ENCODE data around the gene PSENEN.

DNA sequence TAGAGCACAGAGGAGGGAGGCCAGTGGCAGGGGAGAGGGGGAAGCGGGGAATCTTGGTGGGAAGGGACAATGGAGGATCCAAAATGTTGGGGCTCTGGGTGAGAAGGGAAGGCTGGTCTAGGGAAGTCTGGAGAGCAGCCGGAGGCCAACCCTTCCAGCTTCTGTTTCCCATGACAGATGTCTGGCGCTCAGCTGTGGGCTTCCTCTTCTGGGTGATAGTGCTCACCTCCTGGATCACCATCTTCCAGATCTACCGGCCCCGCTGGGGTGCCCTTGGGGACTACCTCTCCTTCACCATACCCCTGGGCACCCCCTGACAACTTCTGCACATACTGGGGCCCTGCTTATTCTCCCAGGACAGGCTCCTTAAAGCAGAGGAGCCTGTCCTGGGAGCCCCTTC, 1.1 kb downstream of the PSENEN start:
- no peak for TF ChIP-seq EZH2 (IDR thresholded peaks at IDR 0.05)
- no peak for TF ChIP-seq POLR2AphosphoS5 (IDR thresholded peaks at IDR 0.05; ENCODE audit: borderline replicate concordance, low read depth, low read length)
- TF ChIP-seq FOXP2 (optimal IDR thresholded peaks at IDR 0.05; ENCODE audit: control extremely low read depth, extremely low read length, insufficient read depth): no peak

Data from SK-N-MC (cell line).